ENCODE measurements around the gene UTF1. TPM values are rescaled to one million over a fixed set of nuclear protein-coding genes. Genes with fewer than 3 reads are reported as not detected.

Gene UTF1
- total RNA-seq, 2 donors from 2014 or later, result 1.5 TPM; not detected in 1

DNA sequence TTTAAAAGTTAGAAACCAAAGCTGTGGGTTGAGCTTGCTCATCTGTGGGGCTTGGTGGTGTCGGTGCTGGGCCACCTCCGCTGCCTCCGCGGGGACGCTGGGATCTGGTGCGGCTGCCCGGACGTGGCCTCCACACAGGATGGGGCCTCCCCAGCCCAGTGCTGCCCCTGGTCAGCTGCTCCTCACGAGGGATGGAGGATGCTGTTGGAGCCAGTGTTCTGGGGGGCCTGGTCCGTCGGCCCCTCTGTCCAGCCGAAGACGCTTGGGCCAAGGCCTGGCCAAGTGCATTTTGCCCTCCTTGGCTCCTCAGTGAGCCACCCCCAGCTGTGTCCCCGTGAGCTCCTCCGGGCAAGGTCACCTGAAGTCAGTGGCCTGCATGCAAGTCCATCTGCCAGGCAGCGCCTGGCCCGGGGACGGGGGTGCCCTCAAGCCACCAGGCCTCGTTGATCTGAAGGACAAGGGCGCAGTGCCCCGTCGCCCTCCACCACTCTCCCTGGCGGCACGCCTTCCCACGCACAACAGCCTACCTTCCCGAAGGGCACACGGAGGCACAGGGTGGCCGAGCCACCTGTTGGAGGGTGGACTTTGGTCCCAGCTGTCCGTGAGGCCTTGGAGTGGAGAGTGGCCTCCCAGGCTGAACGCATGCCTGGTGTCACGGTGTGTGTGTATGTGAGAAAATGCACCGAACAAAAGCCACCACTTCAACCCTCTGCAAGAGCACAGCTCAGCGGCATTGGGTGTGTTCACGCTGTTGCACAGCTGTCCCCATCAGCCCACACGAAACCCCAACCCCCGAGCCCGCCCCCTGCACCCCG is 42.7 kb upstream of the UTF1 start:
- no peaks in the 10 kb centered on the region for H3K27me3 Mint-ChIP-seq (ENCODE audit: insufficient read depth)
- DNase-seq, result no peak
- H3K36me3 Mint-ChIP-seq (ENCODE audit: low read depth), result peaks cover 9% of the 10 kb centered on the region
- no peak overlapping the region for H3K9ac ChIP-seq (ENCODE audit: extremely low read depth, low read length, poor library complexity, severe bottlenecking)
- peaks cover 8% of the 10 kb centered on the region for H3K9me3 Mint-ChIP-seq
- TF ChIP-seq CTCF (conservative IDR thresholded peaks at IDR 0.05), result no peak
- 89 to 93% methylated on average over 23 to 33 of the region's 38 CpGs for WGBS, 2 experiments (ENCODE audit: insufficient coverage in 1 of 2, insufficient read length in 1 of 2)
- H3K4me3 ChIP-seq (ENCODE audit: low read length), result no peak overlapping the region
- H3K36me3 ChIP-seq (ENCODE audit: control insufficient read depth, insufficient read depth, low read length), result no peaks in the 10 kb centered on the region
- no peak overlapping the region for H3K4me3 Mint-ChIP-seq
- H3K4me1 ChIP-seq (ENCODE audit: control insufficient read depth, insufficient read depth, low read length), result no peaks in the 10 kb centered on the region
- H3K9me3 ChIP-seq (ENCODE audit: control insufficient read depth, low read length), result no peaks in the 10 kb centered on the region
- no peaks in the 10 kb centered on the region for H3K4me1 Mint-ChIP-seq
- H3K27ac ChIP-seq (ENCODE audit: low read depth, low read length), result no peak overlapping the region
- H3K27me3 ChIP-seq (ENCODE audit: control insufficient read depth, insufficient read depth, low read length, poor library complexity, severe bottlenecking), result no peaks in the 10 kb centered on the region
- H3K27ac Mint-ChIP-seq, result no peak overlapping the region

GRCh38 chr10:133187906-133188681 is 41.9 kb upstream of the UTF1 start:
- peaks cover 13% of the 10 kb centered on the region for H3K9me3 Mint-ChIP-seq
- WGBS, 2 experiments (ENCODE audit: insufficient coverage in 1 of 2, insufficient read length in 1 of 2), result 88 to 89% methylated on average over 25 to 31 of the region's 38 CpGs
- H3K27ac ChIP-seq (ENCODE audit: low read depth, low read length), result no peak overlapping the region

DNA sequence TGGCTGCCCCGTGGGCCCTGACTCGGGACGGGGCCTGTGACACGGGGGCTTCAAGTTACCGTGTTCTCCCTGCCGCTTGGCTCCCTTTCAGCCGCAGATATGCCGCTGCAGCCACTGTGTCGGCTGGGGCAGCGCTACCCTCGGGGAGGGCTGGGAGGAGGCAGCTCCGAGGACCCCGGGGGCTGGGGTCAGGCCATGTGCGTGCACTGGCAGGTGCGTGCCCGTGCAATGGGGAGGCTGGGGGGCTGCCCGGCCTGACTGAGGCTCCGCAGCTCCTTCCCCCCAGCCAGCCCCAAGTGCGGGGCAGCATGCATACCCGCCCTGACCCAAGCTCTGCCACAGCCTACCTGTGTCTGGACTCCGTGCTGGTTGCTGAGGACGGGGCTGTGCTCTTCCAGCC is 40.8 kb upstream of the UTF1 start:
- no peak for TF ChIP-seq CTCF (conservative IDR thresholded peaks at IDR 0.05)
- DNase-seq, result no peak
- Histone ChIP-seq H3K27ac (ENCODE audit: low read depth, low read length) (no peak overlapping the region), H3K36me3 (ENCODE audit: control insufficient read depth, insufficient read depth, low read length) (no peaks in the 10 kb centered on the region), H3K4me3 (ENCODE audit: low read length) (no peak overlapping the region), H3K4me1 (ENCODE audit: control insufficient read depth, insufficient read depth, low read length) (no peaks in the 10 kb centered on the region), H3K9me3 (ENCODE audit: control insufficient read depth, low read length) (no peaks in the 10 kb centered on the region), H3K9ac (ENCODE audit: extremely low read depth, low read length, poor library complexity, severe bottlenecking) (no peak overlapping the region), H3K27me3 (ENCODE audit: control insufficient read depth, insufficient read depth, low read length, poor library complexity, severe bottlenecking) (no peaks in the 10 kb centered on the region)
- Mint-ChIP-seq H3K9me3 (peaks cover 19% of the 10 kb centered on the region), H3K4me1 (no peaks in the 10 kb centered on the region), H3K36me3 (ENCODE audit: low read depth) (peaks cover 4% of the 10 kb centered on the region), H3K27ac (no peak overlapping the region), H3K27me3 (ENCODE audit: insufficient read depth) (no peaks in the 10 kb centered on the region), H3K4me3 (no peak overlapping the region)
- 93 to 99% methylated on average over 17 to 22 of the region's 22 CpGs for WGBS, 2 experiments (ENCODE audit: insufficient coverage in 1 of 2, insufficient read length in 1 of 2)

More at GRCh38 chr10:133187906-133188681, 41.9 kb upstream of the UTF1 start:
- no peak for DNase-seq
- H3K36me3 ChIP-seq (ENCODE audit: control insufficient read depth, insufficient read depth, low read length), result no peaks in the 10 kb centered on the region
- peaks cover 9% of the 10 kb centered on the region for H3K36me3 Mint-ChIP-seq (ENCODE audit: low read depth)
- H3K27me3 Mint-ChIP-seq (ENCODE audit: insufficient read depth), result no peaks in the 10 kb centered on the region
- no peak overlapping the region for H3K9ac ChIP-seq (ENCODE audit: extremely low read depth, low read length, poor library complexity, severe bottlenecking)
- H3K4me1 Mint-ChIP-seq, result no peaks in the 10 kb centered on the region
- no peaks in the 10 kb centered on the region for H3K9me3 ChIP-seq (ENCODE audit: control insufficient read depth, low read length)
- no peak overlapping the region for H3K4me3 ChIP-seq (ENCODE audit: low read length)
- H3K4me3 Mint-ChIP-seq, result no peak overlapping the region
- TF ChIP-seq CTCF (conservative IDR thresholded peaks at IDR 0.05), result no peak
- no peaks in the 10 kb centered on the region for H3K27me3 ChIP-seq (ENCODE audit: control insufficient read depth, insufficient read depth, low read length, poor library complexity, severe bottlenecking)
- H3K4me1 ChIP-seq (ENCODE audit: control insufficient read depth, insufficient read depth, low read length), result no peaks in the 10 kb centered on the region
- H3K27ac Mint-ChIP-seq, result no peak overlapping the region
